AG04450 (cell line): ENCODE data around the gene SECTM1. TPM values are rescaled to one million over a fixed set of nuclear protein-coding genes. Genes with fewer than 3 reads are reported as not detected.
"Not testable (repeated sequence)": the region's sequence is repeated elsewhere in the genome, so short reads cannot be mapped to it uniquely, and the experiment has no call there.

Experiments used
- CTCF ChIA-PET: fragments of 300-600, 350-600 bp; formaldehyde crosslinking; extraction: SDS; loops from one replicate; lab custom pipeline; 2022; ENCODE audit warnings: antibody characterized with exemption, inconsistent platforms; lab: Charles Lee
- POLR2A ChIA-PET: fragments of 350-600 bp; formaldehyde crosslinking; extraction: SDS; loops from one replicate; lab custom pipeline; 2021; ENCODE audit warnings: antibody characterized with exemption, inconsistent platforms; lab: Yijun Ruan, JAX
- DNase-seq: peaks from one replicate; pipeline ENCODE4 v3.0.0-alpha.2; 2011; ENCODE audit warnings: low read depth, low spot score
- H3K27ac ChIP-seq: one replicate; pipeline ENCODE4 v1.5.1; 2012; ENCODE audit warnings: low read depth, low read length, control low read depth
- H3K27me3 ChIP-seq: one replicate; pipeline ENCODE4 v1.6.0; 2012; ENCODE audit warnings: low read length; ENCODE audit not compliant: control insufficient read depth, insufficient read depth
- H3K4me3 ChIP-seq: 2 replicates; pipeline ENCODE4 v1.5.1; 2011; ENCODE audit warnings: mild to moderate bottlenecking, low read depth, low read length, control low read depth
- H3K9me3 ChIP-seq: 2 replicates; pipeline ENCODE4 v1.5.1; 2012; ENCODE audit warnings: low read length; ENCODE audit not compliant: control insufficient read depth, insufficient read depth
- polyA plus RNA-seq: library from polyadenylated mRNA; depleted of rRNA; stranded (reverse); fragments of >200 nt; gene quantifications from 2 replicates; pipeline ENCODE4 v1.2.3, GENCODE V29; 2011
- TF ChIP-seq, protein P1 (sequence below): IDR thresholded peaks from 2 replicates; pipeline ENCODE4 v1.5.1; 2011; ENCODE audit warnings: low read depth, low read length, control low read depth, inconsistent platforms

Gene SECTM1
- polyA plus RNA-seq, 1 experiment = 8.0 TPM

DNA sequence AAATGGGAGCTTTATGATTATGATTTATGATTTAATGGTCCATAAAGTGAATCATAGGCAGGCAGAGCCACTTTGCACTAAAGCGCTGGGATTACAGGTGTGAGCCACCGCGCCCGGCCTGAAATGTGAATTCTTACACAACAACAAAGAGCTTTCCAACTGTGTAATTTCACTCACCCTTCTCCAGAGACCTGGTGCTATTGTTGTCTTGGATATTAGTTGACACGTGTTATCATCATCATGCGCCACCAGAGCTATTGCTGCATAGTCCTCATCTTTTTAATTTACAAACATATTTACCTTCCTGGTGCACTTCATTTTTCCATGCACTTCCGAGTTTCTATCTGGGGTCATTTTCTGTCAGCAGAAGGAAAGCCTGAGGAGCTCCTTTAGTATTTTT, 33.2 kb upstream of the SECTM1 start:
- POLR2A ChIA-PET = no interaction called here
- H3K9me3 ChIP-seq = peaks cover 4% of the 10 kb centered on the region; the same call in 1 of the 2 replicates
- CTCF ChIA-PET = no interaction called here

DNA sequence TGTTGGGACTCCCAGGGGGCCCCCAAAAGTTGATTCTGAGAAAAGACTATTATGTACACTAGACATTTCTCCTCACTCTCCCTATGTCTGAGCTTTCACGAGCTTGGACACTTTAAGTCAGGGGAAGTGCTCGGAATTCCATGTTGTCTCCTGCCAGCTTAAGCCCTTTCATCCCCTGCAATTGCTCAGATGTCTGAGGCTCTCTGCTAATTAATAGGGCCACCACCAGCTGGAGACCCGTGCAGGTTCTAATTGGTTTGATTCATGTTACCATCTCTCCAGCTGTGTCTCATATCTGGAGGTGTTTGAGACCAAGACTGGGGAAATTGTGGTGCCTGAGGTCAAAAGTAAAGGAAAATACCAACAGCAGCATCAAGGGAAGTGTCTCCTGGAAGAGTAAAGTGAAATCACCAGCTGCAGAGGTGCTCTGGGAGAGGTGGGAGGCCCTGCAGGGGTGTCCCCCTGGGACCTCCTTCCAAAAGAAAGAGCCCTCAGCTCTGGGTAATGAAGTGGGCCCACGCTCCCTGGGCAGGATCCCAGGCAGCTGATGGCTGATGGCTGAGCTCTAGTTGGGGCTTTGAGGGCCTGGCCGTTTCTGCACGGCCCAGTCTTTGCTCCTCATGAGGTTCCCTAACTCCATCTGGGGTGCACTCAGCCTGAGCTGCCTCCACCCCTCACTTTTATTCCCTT, 32.2 kb upstream of the SECTM1 start:
- no peak for DNase-seq
- H3K4me3 ChIP-seq = no peak overlapping the region
- TF ChIP-seq, protein P1, sequence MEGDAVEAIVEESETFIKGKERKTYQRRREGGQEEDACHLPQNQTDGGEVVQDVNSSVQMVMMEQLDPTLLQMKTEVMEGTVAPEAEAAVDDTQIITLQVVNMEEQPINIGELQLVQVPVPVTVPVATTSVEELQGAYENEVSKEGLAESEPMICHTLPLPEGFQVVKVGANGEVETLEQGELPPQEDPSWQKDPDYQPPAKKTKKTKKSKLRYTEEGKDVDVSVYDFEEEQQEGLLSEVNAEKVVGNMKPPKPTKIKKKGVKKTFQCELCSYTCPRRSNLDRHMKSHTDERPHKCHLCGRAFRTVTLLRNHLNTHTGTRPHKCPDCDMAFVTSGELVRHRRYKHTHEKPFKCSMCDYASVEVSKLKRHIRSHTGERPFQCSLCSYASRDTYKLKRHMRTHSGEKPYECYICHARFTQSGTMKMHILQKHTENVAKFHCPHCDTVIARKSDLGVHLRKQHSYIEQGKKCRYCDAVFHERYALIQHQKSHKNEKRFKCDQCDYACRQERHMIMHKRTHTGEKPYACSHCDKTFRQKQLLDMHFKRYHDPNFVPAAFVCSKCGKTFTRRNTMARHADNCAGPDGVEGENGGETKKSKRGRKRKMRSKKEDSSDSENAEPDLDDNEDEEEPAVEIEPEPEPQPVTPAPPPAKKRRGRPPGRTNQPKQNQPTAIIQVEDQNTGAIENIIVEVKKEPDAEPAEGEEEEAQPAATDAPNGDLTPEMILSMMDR = no peak
- ChIA-PET POLR2A (no interaction called here), CTCF (interaction anchor here (1.1 kb wide), 2 partner anchors 13 to 16 kb away, joined by 3 read pairs; no protein-coding TSS in a partner anchor)
- peaks cover 40% of the 10 kb centered on the region for H3K27me3 ChIP-seq
- H3K27ac ChIP-seq = no peak overlapping the region
- no peaks in the 10 kb centered on the region; the same call in 1 of the 2 replicates for H3K9me3 ChIP-seq

More for the DNA sequence above, 33.2 kb upstream of the SECTM1 start:
- H3K27ac ChIP-seq = no peak overlapping the region
- H3K4me3 ChIP-seq = no peak overlapping the region
- TF ChIP-seq, protein P1 = no peak
- no peak for DNase-seq
- H3K27me3 ChIP-seq = peaks cover 47% of the 10 kb centered on the region

DNA sequence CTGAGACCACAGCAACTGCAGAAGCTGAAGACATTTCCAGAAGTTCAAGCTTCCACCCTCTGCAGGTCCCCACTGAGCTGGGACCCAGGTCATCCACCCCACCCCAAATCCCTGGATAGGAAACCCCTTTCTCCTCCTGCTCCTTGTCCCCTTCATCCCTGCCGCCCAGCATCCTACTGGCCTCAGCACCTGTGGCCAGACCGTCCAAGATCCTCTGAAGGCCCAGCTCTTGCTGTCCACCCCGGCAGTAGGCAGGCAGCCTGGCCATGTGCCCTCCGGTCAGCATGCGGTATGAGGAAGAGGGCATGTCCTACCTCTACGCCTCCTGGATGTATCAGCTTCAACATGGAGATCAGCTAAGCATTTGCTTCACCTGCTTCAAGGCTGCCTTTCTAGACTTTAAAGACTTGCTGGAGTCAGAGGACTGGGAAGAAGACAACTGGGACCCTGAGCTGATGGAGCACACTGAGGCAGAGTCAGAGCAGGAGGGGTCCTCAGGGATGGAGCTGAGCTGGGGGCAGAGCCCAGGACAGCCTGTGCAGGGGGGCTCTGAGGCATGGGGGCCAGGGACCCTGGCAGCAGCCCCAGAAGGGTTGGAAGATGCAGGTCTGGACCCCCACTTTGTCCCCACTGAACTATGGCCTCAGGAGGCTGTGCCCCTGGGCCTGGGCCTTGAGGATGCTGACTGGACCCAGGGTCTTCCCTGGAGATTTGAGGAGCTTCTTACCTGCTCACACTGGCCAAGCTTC, 28.5 kb upstream of the SECTM1 start:
- H3K9me3 ChIP-seq = no peaks in the 10 kb centered on the region; the same call in 1 of the 2 replicates
- peaks cover 35% of the 10 kb centered on the region for H3K27me3 ChIP-seq
- DNase-seq = no peak
- H3K27ac ChIP-seq = no peak overlapping the region
- ChIA-PET POLR2A (no interaction called here), CTCF (interaction anchor here (0.6 to 1.8 kb wide), 2 partner anchors 9 to 18 kb away, joined by 3 to 5 read pairs; no protein-coding TSS in a partner anchor)
- no peak overlapping the region for H3K4me3 ChIP-seq
- TF ChIP-seq, protein P1 = no peak

DNA sequence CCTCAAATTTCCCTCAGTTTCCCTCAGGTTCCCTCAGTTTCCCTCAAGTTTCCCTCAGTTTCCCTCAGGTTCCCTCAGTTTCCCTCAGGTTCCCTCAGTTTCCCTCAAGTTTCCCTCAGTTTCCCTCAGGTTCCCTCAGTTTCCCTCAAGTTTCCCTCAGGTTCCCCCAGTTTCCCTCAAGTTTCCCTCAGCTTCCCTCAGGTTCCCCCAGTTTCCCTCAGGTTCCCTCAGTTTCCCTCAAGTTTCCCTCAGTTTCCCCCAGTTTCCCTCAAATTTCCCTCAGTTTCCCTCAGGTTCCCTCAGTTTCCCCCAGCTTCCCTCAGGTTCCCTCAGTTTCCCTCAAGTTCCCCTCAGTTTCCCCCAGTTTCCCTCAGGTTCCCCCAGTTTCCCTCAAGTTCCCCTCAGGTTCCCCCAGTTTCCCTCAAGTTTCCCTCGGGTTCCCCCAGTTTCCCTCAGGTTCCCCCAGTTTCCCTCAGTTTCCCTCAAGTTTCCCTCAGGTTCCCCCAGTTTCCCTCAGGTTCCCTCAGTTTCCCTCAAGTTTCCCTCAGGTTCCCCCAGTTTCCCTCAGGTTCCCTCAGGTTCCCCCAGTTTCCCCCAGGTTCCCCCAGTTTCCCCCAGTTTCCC, 26.0 kb upstream of the SECTM1 start:
- DNase-seq, H3K27ac ChIP-seq, H3K9me3 ChIP-seq, POLR2A ChIA-PET, H3K4me3 ChIP-seq, CTCF ChIA-PET: not testable (repeated sequence)
- H3K27me3 ChIP-seq = peaks cover 22% of the 10 kb centered on the region

DNA sequence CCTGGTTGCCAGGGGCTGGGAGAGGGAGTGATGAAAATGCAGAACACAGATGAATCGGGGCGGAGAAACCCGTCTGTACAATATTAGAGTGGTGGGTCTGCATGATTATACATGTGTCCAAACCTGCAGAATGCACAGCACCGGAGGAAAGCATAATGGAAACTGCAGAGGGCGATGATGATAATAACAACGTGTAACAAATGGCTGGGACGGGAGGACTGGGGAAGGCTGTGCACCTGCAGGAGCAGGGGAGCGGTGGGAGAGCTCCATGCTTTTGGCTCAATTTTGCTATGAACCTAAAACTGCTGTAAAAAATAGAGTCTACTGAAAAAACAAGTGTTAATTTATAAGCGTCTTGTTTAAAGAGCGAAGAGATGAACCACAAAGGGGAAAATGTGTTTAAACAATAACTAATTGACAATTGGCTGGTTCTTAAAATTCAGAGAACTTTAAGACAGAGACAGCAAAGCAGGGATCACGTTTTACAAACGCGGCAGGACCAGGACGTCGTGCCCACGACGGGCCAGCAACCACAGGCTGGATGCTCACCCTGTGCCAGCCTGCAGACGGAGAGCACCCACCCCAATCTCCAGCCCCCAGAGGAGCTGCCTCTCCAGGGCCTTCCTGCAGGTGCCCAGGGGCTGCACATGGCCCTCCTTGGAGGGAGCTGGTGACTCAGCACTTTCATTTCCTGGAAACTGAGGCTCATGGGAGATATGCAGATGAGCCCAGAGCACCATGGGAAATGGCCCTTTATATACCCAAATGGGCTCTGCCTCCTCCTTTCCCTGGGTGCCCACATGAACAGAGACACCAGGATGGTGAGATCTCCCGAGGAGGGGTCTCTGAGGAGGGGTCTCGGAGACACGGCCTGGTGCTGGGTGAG, 25.1 kb upstream of the SECTM1 start, which contains the start of gene TEX19:
Gene TEX19, plus strand, starts transcription at position 783 of the 886 bp plus-strand sequence. CDS start 2,904 bp downstream, outside the sequence.
- Histone ChIP-seq H3K27ac (no peak within 1 kb of the TSS), H3K4me3 (no peak within 1 kb of the TSS), H3K9me3 (no peaks in the 10 kb centered on the region; the same call in 1 of the 2 replicates), H3K27me3 (peaks cover 24% of the 10 kb centered on the region)
- no peak for DNase-seq
- TF ChIP-seq, protein P1 = no peak
- ChIA-PET CTCF (interaction anchor here (0.7 to 0.9 kb wide), 3 partner anchors 9 to 427 kb away, joined by 3 to 5 read pairs (median 4); no protein-coding TSS in a partner anchor), POLR2A (no interaction called here)
